GM10847 (cell line): ENCODE results near the gene BCAS3.

Experiments used
- POLR2A ChIP-seq: IDR thresholded peaks from 2 replicates; pipeline ENCODE4 v1.6.1; 2011; ENCODE audit not compliant: insufficient read length; ENCODE audit errors: extremely low read depth

The BCAS3 gene

DNA sequence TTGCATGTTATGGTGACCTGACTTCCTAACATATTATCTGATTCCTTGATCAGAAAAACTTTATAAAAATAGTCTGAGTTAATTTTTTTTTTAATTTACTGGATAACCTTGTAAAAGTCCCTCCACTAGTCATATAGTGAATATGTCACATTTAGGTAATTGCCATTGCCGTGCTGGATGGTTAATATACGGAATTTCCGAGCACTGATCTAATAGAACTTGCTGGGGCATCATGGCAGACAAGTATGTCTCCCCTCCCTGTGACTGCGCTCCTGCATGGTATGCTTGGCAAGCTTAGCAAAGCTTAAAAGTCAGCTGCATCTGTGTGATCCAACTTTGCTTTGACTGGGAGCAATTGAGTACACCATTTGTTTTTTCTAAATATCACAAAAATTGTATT, 482.6 kb downstream of the BCAS3 start:
- no peak for TF ChIP-seq POLR2A

DNA sequence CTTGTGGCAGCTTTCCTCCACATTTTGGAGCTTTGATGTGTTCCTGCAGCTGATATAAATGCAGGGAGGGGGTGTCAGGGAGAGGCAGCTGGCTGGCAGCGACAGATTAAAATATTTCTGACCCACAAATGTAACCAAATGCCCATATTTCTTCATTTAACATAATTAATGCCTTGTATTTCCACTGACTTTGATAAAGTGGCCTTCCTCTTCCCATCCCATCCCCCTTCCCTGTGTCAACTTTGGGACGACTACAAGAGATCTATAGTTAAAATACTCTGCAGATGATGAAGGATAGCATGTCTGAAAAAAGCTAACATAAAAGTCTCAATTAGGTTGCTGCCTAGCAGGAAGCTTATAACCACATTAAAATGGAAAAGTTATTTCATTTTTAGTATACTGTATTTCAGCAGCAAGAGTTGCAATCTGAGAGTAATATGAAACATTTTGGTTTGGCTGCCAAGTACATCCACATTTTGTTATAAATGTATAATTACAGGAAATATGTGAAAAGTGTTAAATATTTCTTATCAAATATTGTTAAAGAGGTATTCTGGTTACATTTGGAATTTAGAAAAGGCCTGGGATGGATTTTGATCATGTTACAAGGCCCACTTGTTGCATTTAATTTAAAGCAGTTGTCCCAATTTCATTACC, 483.3 kb downstream of the BCAS3 start:
- no peak for TF ChIP-seq POLR2A

DNA sequence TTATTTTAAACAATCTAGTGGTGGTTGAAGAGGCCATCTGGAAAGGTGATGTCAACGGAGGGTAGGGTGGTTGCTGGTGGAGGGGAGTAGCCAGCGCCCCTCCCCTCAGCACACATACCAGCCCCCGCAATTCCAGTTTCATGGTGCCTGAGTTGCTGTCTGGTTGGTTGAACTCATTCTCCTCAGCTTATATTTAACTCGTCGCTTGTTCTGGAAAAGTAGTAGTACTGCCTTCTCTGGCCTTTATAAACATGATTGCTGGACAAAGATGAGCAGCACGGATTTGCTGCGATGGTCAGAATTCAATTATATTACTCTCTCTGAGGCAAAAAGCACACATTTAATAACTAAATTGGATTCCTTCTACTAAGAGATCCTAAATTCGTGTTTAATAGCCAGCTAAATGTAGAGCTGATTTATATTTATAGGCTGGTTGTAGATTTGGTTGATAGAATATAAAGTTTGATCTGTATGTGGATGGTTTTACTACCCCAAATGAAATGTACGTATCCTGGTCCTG, 484.0 kb downstream of the BCAS3 start:
- no peak for TF ChIP-seq POLR2A

DNA sequence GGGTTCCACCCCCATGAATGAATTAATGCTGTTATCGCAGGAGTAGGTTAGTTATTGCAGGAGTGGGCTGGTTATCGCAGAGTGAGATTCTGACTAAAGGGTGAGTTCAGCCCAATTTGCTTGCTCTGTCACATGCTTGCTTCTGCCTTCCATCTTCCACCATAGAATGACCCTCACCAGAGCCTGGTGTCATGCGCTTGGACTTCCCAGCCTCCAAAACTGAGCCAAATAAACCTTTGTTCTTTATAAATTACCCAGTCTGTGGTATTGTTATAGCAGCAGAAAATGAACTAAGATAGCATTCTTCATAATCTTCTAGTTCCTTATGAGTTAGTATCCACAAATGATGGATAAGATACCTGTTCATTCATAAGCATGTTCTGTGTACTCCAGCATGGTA, 486.9 kb downstream of the BCAS3 start:
- TF ChIP-seq POLR2A = no peak

DNA sequence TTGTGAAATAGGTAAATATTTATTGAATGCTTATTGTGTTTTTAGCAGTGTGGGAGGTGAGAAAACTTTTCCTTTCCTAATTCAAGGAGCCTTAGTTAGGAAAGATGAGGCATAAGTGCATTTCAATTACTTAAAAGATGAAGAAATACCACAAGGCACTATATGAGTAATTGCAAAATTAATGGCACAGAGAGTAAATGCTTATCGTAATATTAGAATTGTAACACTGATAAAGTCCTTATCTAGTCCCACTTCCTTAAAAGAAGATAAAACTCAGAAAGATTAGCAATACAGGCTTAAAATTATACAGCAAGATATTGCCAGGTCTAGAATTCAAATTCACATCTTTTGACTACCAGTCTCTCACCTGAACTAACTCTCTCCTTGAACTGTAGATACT, 489.4 kb downstream of the BCAS3 start:
- no peak for TF ChIP-seq POLR2A

DNA sequence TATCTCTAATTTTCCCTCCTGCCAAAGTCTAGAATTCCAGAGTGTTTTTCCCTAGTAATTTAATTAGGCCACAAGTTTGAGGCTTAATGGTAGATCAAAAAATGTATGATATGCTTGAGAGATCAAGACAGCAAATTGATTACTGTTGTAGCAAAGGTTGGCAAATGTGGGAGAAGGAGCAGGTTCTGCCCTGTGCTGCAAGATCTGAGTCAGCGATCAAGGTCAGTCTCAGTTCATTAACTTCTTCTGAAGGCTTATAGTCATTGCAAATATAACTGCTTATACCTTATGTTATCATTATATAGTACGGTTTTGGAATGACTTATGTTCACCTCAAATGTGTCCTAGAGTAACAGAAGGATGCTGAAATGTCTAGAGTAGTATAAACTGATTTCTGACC, 490.9 kb downstream of the BCAS3 start:
- TF ChIP-seq POLR2A = no peak

DNA sequence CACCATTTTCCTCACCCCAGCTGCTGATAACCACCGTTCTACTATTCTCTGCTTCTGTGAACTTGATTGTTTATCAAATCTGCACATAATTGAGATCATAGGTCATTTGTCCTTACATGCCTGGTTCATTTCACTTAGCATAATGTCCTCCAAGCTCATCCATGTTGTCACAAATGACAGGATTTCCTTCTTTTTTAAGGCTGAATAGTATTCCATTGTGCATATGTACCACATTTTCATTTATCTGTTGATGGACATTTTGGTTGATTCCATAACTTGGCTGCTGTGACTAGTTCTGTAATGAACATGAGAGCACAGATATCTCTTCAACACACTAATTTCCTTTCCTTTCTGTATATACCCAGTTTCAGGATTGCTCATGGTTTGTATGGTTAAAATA, 496.7 kb downstream of the BCAS3 start:
- TF ChIP-seq POLR2A = no peak

DNA sequence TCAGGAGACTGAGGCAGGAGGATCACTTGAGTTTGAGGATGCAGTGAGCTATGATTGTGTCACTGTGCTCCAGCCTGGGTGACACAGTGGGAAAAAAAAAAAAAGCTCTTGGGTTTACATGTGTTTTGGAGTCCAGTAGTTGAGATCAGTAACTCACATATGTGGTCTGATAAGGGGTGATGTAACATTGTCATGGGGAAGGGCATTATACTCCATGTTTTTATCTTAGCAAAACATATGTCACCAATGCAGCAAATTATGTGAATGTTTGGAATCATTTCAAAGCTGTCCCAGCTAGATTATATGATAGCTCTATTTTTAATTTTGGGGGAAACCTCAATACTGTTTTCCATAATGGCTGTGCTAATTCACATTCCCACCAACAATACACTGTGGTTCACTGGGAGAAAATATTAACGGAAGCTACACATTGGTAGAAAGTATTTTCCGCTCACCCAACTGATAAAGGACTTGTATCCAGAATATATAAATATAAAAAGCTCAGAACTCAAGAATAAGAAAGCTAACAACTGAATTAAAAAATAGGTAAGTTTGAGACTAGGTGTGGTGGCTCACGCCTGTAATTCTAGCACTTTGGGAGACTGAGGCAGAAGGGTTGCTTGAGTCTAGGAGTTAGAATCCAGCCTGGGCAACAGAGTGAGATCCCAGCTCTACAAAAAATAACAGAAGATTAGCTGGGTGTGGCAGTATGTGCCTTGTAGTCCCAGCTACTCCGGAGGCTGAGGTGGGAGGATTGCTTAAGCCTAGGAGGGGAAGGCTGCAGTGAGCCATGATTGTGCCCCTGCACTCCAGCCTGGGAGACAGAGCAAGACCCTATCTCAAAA, 497.9 kb downstream of the BCAS3 start:
- no peak for TF ChIP-seq POLR2A

DNA sequence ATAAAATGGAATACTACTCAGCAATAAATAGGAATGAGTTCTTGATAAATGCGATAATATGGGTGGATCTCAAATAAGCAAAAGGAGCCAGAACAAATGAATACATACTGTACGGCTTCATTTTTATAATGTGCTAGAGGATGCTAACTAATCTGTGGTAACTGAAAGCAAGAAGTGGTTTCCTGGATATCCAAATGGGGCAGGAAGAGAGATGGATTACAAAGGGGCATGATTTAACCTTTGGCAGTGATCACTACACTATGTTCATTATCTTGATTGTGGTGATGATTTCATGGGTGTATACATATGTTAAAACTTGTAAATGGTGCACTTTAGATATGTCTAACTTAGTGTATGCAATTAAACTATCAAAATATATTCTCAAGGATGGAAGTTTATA, 499.7 kb downstream of the BCAS3 start:
- no peak for TF ChIP-seq POLR2A

DNA sequence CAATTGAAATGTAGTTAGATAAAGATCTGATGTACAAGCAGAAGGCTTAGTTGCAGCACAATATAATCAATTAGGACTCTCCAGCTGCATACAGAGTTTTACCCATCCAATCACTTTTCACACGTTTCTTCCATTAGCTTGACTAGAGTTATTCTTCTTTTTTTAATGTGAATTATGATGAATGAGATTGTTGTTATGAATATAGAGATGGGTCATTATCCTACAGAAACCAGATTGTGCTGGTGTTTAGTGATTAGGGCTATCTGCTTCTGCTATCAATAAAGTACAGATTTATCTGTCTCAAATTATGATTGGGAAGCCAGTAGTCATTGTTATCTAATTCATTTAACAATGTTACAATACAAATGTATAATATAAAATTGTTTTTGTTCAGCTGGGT, 500.6 kb downstream of the BCAS3 start:
- TF ChIP-seq POLR2A = no peak

DNA sequence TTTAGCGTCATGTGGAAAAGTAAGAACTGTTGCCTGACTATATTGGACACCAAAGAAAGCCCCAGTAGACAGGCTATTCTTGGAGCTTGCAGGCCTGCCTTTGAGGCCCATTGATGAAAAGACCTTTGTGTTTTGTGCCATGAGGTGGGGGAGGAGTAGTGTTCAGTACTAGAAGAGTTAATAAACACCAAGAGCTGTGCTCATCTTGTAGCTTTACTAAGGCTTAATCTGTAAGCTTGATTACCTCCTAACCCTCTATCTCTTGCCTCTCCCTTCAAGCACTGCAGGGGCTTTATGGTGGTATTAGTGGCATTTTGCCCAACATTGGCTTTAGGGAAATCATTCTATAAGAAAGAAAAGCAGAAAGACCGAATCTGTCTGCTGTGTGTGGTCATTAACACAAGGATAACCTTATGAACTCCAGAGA, 501.7 kb downstream of the BCAS3 start:
- no peak for TF ChIP-seq POLR2A

DNA sequence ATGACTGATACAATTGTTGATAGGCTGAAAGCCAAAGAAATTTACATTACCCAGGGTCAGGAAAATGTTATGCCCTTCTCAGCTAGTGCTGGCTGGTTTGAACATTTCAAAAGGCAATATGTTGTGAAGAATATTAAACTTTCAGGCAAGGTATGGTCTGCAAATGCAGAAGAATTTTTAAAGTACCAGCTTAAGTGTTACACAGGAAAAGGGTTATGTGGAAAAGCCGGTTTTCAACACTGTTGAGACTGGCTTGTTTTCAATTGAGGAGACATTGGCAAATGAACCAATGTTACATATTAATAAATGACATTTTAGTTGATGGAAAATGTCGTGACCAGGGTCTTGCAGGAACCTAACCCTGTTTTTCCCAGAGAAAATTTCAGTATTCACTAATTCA, 506.1 kb downstream of the BCAS3 start:
- TF ChIP-seq POLR2A = no peak

DNA sequence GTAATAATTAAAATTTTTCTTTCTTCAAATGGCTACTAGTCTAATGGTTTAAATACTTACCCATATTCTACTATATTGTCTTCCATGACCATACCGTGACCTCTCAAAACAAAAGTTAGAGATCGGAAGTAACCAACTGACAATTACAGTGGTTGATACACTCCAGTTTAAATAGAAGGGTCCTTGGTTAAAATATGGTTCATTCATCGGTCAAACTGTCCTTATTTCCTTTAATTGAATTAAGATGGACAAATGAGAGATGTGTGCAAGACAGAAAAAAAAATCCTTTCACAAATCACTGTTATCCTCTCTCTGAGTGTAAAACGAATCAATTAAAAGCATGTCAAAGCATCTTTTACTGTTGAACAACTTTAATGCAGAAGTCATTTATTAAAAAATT, 507.7 kb downstream of the BCAS3 start:
- no peak for TF ChIP-seq POLR2A

DNA sequence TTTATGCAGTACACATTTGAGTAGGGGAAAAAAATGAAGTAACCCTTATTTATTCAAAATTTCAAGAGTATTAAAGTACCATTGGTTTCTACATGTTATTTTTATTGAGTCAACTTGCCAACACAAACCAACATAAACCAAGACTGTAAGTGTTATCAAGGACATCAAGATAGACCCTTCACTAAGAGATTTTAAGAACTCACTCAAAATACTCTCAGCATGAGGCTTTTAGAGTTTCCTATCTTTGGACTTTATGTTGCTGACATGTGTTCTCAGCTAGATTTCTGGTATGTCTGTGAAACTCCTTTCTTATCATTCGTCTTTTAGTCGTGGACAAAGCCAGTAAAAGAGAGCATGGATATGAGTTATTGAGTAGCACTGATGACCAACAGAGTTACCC, 509.4 kb downstream of the BCAS3 start:
- TF ChIP-seq POLR2A = no peak

DNA sequence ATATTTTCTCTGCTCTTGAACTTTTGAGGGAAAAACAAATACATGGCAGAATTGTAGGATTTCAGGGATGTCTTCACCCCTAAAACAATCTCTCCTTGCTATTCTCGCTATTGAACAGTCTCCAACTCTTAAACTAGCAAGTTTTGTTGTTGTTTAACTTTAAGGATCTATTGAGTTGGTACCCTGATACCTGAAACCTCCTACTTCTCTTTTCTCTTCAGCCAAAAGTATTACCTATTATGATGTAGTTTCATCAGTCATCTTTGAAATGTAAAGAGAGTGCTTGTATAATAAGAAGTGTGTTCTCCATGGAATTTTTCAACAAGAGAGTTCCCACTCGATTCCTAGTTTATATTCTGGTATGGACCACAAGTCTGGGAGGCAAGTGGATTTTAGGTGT, 510.4 kb downstream of the BCAS3 start:
- no peak for TF ChIP-seq POLR2A

DNA sequence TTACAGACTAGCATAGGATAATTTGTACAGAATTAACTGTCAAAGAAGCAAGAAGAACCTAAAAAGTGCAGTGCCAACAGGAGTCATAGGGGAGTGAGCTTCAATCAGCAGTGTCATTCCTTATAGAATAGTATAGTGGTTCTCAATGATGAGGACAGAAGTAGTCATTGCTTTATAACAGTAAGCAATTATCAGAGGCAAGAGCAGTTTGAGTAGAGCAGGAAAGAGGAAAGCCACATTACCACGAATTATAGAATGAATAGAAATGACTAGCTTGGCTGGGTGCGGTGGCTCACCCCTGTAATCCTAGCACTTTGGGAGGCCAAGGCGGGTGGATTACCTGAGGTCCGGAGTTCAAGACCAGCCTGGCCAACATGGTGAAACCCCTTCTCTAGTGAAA, 512.3 kb downstream of the BCAS3 start:
- no peak for TF ChIP-seq POLR2A
